Measurements from ENCODE around the gene HNRNPK.
"Not testable (repeated sequence)": the region's sequence is repeated elsewhere in the genome, so short reads cannot be mapped to it uniquely, and the experiment has no call there.

Gene HNRNPK

DNA sequence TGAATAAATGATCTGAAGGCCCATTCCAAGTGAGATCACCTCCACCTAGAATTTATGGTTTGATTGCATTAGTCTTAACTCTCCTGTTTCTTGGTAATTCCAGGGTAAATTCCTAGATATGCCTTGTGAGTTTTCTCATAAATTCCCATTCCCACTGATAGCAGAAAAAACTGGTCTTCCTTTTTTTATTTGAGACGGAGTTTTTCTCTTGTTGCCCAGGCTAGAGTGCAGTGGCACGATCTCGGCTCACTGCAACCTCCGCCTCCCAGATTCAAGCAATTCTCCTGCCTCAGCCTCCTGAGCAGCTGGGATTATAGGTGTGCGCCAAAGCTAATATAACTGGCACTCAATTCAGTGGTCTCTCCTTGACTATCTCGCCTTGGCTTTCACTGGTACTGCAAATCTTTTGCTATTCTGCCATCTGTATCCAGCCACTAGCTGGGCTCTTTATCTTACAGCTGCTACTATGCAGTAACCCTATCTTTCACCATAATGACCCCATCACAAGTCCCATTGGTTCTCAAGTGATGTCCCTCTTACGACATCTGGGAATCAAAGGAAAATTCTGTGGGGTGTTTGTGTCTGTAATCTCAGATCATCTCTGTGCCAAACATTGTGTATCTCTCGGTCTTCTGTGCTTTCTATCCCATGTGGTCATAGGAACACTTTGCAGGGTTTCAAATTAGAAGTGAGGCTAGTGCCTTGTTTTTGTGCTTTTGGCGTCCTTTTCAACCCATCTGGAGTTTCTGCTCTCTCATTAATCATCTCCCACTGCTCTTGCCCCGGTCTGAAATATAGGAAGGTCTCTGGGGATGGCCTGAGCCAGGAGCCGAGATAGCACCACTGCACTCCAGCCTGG lies 14.4 kb downstream of the HNRNPK start:
- no peak overlapping the region for H3K4me3 Mint-ChIP-seq
- DNase-seq (no peak), ATAC-seq (replicated peaks) (peak; percentile 35 to 43)
- H3K4me1 Mint-ChIP-seq, result peaks cover 4 to 6% of the 10 kb centered on the region in 2 donors
- H3K27ac Mint-ChIP-seq, result peak overlapping the region; percentile 72
- H3K36me3 Mint-ChIP-seq, result peaks cover 15 to 43% of the 10 kb centered on the region in 2 donors
- H3K27me3 Mint-ChIP-seq, result no peaks in the 10 kb centered on the region
- H3K9me3 Mint-ChIP-seq, result no peaks in the 10 kb centered on the region

DNA sequence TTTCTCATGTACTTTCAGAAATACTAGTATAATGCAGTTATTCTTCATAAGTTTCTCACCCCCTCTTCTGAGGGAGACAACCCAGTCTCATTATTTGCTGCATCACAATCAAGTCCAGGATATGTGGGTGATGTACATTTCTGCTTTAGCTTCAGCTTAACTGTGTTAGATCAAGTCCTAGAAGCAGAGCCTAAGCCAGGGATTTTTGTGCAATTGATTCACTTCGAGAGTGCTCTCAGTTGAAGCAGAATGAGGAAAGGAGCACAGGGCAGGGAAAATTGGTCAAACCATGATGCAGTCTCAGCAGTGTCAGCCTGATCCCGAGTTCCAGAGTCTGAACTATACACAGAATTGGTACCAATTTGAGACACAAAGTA lies 15.1 kb downstream of the HNRNPK start:
- H3K36me3 Mint-ChIP-seq, result peaks cover 15 to 39% of the 10 kb centered on the region in 2 donors
- peak overlapping the region; percentile 62 for H3K27ac Mint-ChIP-seq
- H3K4me3 Mint-ChIP-seq, result no peak overlapping the region
- no peaks in the 10 kb centered on the region for H3K9me3 Mint-ChIP-seq
- no peak for DNase-seq
- peak; percentile 14 to 34 for ATAC-seq (replicated peaks)
- H3K27me3 Mint-ChIP-seq, result no peaks in the 10 kb centered on the region
- H3K4me1 Mint-ChIP-seq, result peaks cover 4 to 6% of the 10 kb centered on the region in 2 donors

DNA sequence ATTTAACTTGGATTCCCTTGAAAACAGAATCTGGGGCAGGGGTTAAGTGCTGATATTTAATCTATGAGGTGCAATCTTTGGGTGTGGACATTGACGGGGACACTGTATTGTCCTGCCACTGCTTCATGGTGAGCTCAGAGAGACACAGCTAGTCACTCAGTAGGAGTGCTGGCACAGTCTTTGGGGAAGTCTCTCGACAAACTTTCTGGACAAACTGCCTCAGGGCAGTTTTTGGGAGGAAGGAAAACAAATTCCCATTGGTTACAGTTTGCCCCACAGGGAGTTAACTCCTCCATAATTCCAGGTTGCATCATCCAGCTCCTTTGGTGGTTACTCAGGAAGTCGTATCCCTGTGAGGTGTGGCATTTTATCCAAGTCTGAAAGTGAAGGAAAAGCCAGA lies 17.9 kb downstream of the HNRNPK start:
- no peak overlapping the region for H3K27ac Mint-ChIP-seq
- H3K36me3 Mint-ChIP-seq, result peaks cover 5 to 23% of the 10 kb centered on the region in 2 donors
- DNase-seq, result no peak

DNA sequence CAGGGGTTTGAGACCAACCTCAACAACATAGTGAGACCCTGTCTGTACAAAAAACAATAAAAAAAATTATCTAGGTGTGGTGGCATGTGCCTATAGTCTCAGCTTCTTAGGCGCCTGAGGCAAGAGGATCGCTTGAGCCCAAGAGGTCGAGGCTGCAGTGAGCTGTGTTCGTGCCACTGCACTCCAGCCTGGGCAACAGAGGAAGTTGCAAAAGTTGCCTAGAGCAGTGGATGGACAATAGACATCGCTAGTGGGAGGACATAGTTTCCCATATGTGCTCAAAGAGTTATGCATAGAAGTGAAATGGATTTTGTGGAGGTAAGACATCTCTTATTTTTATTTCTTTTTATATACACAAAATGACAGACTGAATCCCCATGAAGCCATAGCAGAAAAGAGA lies 19.0 kb downstream of the HNRNPK start:
- ATAC-seq (replicated peaks) (no peak), DNase-seq (no peak)
- H3K36me3 Mint-ChIP-seq, result peaks cover 2 to 12% of the 10 kb centered on the region in 2 donors
- no peak overlapping the region for H3K27ac Mint-ChIP-seq
- no peaks in the 10 kb centered on the region for H3K27me3 Mint-ChIP-seq
- peaks cover 7 to 14% of the 10 kb centered on the region in 2 donors for H3K4me1 Mint-ChIP-seq
- H3K4me3 Mint-ChIP-seq, result no peak overlapping the region
- H3K9me3 Mint-ChIP-seq, result no peaks in the 10 kb centered on the region

More for the DNA sequence above, 17.9 kb downstream of the HNRNPK start:
- H3K4me3 Mint-ChIP-seq, result no peak overlapping the region
- H3K27me3 Mint-ChIP-seq, result no peaks in the 10 kb centered on the region
- ATAC-seq (replicated peaks), result no peak
- no peaks in the 10 kb centered on the region for H3K9me3 Mint-ChIP-seq
- H3K4me1 Mint-ChIP-seq, result peaks cover 4 to 6% of the 10 kb centered on the region in 2 donors

DNA sequence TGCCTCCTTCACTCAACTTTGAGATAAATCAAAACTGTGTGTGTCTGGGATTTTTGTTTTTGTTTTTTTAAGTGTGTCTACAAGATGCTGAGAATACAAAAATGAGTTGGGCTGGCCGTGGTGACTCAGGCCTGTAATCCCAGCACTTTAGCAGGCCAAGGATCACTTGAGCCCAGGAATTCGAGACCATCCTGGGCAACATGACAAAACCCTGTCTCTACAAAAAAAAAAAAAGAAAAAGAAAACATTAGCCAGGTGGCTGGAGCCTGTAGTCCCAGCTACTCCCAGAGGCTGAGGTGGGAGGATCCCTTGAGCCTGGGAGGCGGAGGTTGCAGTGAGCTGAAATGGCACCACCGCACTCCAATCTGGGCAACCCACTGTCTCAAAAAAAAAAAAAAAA lies 21.0 kb downstream of the HNRNPK start:
- ATAC-seq (replicated peaks), result no peak
- H3K27ac Mint-ChIP-seq, result no peak overlapping the region

DNA sequence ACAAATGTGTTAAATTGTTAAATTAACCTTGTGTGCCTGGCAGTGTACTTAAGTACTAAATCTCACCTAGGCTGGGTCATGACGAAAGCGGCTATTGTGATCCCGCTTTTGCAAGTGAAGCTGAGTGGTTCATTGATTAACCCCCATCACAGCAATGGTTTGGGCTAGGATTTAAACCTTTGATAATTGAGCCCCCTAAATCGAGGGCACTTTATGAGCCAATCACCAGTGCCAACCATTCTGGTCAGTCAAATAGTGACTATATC lies 22.8 kb downstream of the HNRNPK start:
- Mint-ChIP-seq H3K36me3 (peaks cover 0 to 11% of the 10 kb centered on the region in 2 donors), H3K27ac (peak overlapping the region; percentile 98), H3K4me3 (peak overlapping the region; percentile 86 to 99), H3K9me3 (no peaks in the 10 kb centered on the region), H3K27me3 (no peaks in the 10 kb centered on the region), H3K4me1 (peaks cover 5 to 17% of the 10 kb centered on the region in 2 donors)
- DNase-seq, result no peak
- no peak for ATAC-seq (replicated peaks)

More for the DNA sequence above, 21.0 kb downstream of the HNRNPK start:
- Mint-ChIP-seq H3K27me3 (no peaks in the 10 kb centered on the region), H3K9me3 (no peaks in the 10 kb centered on the region), H3K36me3 (peaks cover 0 to 6% of the 10 kb centered on the region in 2 donors), H3K4me1 (peaks cover 5 to 17% of the 10 kb centered on the region in 2 donors), H3K4me3 (no peak overlapping the region)
- DNase-seq, result no peak

DNA sequence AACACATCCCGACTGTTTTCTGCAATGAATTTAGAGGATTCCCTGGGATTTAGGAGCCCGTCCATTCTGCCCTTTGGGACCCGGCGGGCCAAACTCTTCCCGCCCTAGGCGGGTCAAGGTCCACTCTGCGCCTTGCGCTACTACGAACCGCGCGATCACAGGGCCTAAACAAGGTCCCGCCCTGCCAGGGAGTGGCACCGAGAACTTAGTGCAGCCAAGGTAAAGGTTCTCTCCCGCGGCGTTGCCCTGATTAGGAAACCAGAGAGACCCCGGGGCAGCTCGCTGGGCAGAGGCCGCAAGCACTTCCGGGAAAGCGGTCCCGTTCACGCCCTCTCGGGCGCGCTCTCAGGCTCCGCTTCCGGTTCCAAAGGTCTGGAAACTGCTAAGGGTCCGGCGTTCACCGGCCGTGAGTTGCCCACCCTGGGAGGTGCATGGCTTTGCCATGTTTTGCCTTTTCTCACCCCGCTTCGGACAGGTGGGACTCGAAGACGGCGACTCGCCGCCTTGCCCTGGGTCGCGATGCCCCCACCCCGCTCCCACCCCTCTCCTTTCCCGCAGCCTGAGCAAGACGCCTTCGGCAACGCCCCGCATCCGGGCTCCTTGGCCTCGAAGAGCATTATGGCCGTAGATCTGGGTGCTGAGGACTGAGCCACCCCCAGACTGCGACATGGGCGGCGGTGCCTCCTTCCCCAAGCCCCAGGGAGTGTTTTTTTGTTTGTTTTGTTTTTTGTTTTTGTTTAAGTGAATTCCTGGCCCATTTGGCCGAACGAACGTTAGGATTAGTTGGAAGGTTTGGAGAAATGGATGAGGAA lies 23.4 kb downstream of the HNRNPK start:
- no peaks in the 10 kb centered on the region for H3K27me3 Mint-ChIP-seq
- H3K27ac Mint-ChIP-seq, result peak overlapping the region; percentile 98
- H3K36me3 Mint-ChIP-seq, result peaks cover 0 to 11% of the 10 kb centered on the region in 2 donors
- DNase-seq (peak; percentile 58), ATAC-seq (replicated peaks) (peak; percentile 81 to 84)
- H3K4me3 Mint-ChIP-seq, result peak overlapping the region; percentile 86 to 99
- H3K9me3 Mint-ChIP-seq, result no peaks in the 10 kb centered on the region
- peaks cover 5 to 17% of the 10 kb centered on the region in 2 donors for H3K4me1 Mint-ChIP-seq

DNA sequence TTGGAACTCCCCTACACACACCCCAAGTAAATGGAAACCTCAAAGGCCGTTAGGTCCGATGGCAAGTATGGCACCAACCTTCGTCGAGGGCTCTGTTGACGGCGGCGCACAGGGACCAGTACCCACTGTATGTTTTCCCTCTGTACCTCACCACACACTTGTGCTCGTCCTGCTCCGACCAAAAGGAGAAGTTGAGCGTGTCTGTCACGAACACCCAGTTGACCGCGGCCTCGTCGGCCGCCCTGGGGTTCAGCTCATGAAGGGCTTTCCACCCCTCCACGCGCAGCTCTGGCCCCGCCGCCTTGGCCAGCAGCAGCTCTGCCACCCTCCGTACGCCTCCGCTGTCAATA lies 24.0 kb downstream of the HNRNPK start:
- H3K4me3 Mint-ChIP-seq, result peak overlapping the region; percentile 86 to 99
- peak; percentile 50 for DNase-seq
- peaks cover 0 to 13% of the 10 kb centered on the region in 2 donors for H3K36me3 Mint-ChIP-seq
- H3K27me3 Mint-ChIP-seq, result no peaks in the 10 kb centered on the region
- peak overlapping the region; percentile 98 for H3K27ac Mint-ChIP-seq
- H3K4me1 Mint-ChIP-seq, result peaks cover 5 to 17% of the 10 kb centered on the region in 2 donors
- ATAC-seq (replicated peaks), result peak; percentile 87 to 89
- no peaks in the 10 kb centered on the region for H3K9me3 Mint-ChIP-seq

DNA sequence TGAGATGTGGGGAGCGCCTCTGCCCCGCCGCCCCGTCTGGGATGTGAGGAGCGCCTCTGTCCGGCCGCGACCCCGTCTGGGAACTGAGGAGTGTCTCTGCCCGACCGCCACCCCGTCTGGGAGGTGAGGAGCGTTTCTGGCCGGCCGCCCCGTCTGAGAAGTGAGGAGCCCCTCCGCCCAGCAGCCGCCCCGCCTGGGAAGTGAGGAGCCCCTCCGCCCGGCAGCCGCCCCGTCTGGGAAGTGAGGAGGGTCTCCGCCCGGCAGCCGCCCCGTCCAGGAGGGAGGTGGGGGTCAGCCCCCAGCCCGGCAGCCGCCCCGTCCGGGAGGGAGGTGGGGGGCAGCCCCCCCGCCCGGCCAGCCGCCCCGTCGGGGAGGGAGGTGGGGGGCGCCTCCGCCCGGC lies 31.9 kb downstream of the HNRNPK start:
- H3K4me1 Mint-ChIP-seq; H3K9me3 Mint-ChIP-seq; DNase-seq; ATAC-seq (replicated peaks); H3K4me3 Mint-ChIP-seq; H3K27me3 Mint-ChIP-seq; H3K27ac Mint-ChIP-seq: not testable (repeated sequence)
- H3K36me3 Mint-ChIP-seq, result peaks cover 25 to 26% of the 10 kb centered on the region in 2 donors

DNA sequence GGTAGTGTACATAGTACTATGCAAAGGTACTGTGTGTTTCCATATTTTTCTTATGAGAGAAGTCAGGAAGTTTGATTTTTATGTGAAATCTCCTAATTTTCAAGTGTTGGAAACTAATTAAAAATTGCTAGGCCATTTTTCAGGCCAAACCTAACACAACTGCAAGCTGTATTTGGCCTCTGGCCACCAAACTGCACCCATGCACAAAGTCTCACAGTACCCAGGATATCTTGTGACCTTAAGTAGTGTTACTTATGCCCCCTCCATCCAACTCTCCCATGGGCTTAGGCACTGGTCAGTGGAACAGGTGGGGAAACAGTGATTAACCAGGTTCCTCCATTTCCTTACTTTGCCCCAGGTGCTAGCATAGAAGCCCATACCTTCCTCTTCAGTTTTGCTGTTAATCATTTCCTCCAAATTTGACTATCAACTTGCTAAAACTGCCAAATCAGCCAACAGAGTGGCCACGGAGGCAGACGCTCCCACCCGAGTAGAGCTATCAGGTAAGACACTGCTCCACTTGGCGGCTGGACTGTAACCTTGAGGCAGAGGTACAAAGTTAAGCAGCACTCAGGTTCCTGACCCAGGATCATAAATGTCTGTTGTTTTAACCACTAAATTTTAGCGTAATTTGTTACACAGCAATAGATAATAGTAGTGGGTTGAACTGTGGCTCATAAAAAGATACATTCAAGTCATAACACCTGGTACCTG lies 39.3 kb downstream of the HNRNPK start:
- no peak for ATAC-seq (replicated peaks)
- no peak for DNase-seq
- Mint-ChIP-seq H3K27me3 (no peaks in the 10 kb centered on the region), H3K9me3 (no peaks in the 10 kb centered on the region), H3K4me3 (no peak overlapping the region), H3K27ac (no peak overlapping the region), H3K36me3 (peaks cover 27 to 45% of the 10 kb centered on the region in 2 donors), H3K4me1 (no peaks in the 10 kb centered on the region)

DNA sequence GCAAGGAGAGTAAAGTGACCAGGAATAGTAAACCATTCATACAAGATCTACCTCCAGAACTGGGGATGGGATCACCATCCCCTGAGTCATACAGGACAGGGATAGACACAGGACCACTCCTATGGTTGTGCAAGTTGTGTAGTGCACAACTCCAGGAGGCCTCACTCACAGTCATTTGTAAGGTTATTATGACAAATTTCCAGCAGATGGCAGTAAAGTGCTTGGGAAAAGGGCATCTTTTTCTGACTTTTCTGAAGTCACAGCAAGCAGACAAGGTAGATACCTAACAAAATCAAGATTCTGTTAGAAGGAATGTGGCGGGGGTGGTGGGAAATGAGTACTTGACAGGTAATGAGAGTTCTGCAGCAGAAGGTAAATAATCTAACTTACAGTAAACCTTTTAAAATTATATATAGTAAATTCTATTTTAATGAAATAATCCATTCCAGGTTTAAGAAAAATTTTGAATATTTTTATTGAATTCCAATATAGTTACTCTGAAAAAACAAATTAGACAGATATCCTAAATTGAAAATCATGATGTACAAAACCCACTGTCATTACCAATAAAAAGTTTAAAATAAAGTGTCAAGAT lies 42.1 kb downstream of the HNRNPK start:
- Mint-ChIP-seq H3K36me3 (peaks cover 23 to 37% of the 10 kb centered on the region in 2 donors), H3K27me3 (no peaks in the 10 kb centered on the region), H3K9me3 (no peaks in the 10 kb centered on the region), H3K27ac (no peak overlapping the region), H3K4me1 (no peaks in the 10 kb centered on the region), H3K4me3 (no peak overlapping the region)
- DNase-seq (no peak), ATAC-seq (replicated peaks) (peak; percentile 66 to 68)

DNA sequence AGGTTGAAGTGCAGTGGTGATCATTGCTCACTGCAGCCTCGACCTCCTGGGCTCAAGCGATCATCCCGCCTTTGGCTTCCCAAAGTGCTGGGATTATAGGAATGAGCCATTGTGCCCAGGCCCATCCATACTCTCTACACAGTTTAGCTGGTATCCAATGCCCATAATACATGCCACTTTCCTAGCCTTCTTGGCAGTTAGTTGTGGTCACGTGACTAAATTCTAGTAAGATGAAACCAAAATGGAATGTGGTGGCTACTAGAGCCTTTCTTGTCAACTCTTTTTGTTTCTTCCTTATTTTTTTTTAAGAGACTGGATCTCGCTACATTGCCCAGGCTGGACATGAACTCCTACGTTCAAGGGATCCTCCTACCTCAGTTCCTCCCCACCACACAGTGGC lies 43.5 kb downstream of the HNRNPK start:
- ATAC-seq (replicated peaks), result no peak
- H3K36me3 Mint-ChIP-seq, result peaks cover 16 to 25% of the 10 kb centered on the region in 2 donors
- no peaks in the 10 kb centered on the region for H3K9me3 Mint-ChIP-seq

DNA sequence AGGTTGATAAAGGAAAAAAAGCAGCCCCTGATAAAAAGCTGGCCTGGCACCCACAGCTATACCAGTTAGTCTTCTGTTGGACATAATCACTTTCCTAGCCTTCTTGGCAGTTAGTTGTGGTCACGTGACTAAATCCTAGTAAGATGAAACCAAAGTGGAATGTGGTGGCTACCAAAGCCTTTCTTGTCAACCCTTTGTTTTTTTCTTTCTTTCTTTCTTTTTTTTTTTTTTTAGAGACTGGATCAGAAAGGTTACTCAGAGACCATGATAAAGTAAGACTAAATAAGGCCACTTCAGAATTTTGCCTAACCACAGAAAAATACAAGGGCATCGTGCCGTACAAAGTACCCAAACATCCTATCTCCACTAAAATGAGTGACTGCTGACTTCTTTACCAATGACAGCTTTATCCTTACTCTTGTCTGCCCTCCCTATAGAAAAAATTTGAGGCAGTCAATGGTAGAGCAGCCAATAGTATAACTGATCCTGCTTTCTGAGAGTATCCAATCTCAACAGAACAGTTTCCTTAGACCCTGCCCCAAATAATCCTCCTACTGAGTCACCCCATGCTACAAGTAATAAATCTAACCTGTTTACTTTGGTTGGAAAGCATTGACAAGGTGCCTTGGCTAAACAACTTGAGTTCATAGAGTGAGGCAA lies 44.6 kb downstream of the HNRNPK start:
- Mint-ChIP-seq H3K4me1 (peaks cover 4 to 17% of the 10 kb centered on the region in 2 donors), H3K27me3 (no peaks in the 10 kb centered on the region), H3K9me3 (no peaks in the 10 kb centered on the region), H3K27ac (no peak overlapping the region), H3K36me3 (peaks cover 11 to 17% of the 10 kb centered on the region in 2 donors), H3K4me3 (no peak overlapping the region)
- ATAC-seq (replicated peaks), result no peak
- DNase-seq, result no peak

More for the DNA sequence above, 43.5 kb downstream of the HNRNPK start:
- H3K27ac Mint-ChIP-seq, result no peak overlapping the region
- no peak overlapping the region for H3K4me3 Mint-ChIP-seq
- peaks cover 0 to 7% of the 10 kb centered on the region in 2 donors for H3K4me1 Mint-ChIP-seq
- no peaks in the 10 kb centered on the region for H3K27me3 Mint-ChIP-seq
- DNase-seq, result no peak
